Uterus (tissue), 4 donors: Measurements from ENCODE around the gene CDX1. TPM values are rescaled to one million over a fixed set of nuclear protein-coding genes. Genes with fewer than 3 reads are reported as not detected.
A peak's percentile ranks its signal among the peaks of the same experiment; 100 is the strongest.

Experiments
- DNase-seq, 2 donors: peaks; one replicate each; pipeline ENCODE4 v3.0.0-alpha.2; 2019 to 2020
- H3K27ac ChIP-seq, 2 donors: fragments of 200-600 bp; sonication (generic); 1 replicate in 1 of 2; 2 replicates in 1 of 2; pipeline ENCODE4 v1.5.1; 2016 to 2018
- H3K27me3 ChIP-seq, 2 donors: fragments of 200-600 bp; sonication (generic); one replicate each; pipeline ENCODE4 v1.5.1; 2018 to 2019; ENCODE audit warnings: control low read depth in 1 of 2
- H3K36me3 ChIP-seq, 2 donors: fragments of 200-600 bp; sonication (generic); one replicate each; pipeline ENCODE4 v1.5.1; 2019; ENCODE audit warnings: control low read depth in 1 of 2
- H3K4me1 ChIP-seq, 2 donors: fragments of 200-600 bp; sonication (generic); one replicate each; pipeline ENCODE4 v1.5.1; 2018 to 2019; ENCODE audit warnings: control low read depth in 1 of 2
- H3K4me3 ChIP-seq, 2 donors: fragments of 200-600 bp; sonication (generic); 1 replicate in 1 of 2; 2 replicates in 1 of 2; pipeline ENCODE4 v1.5.1; 2018 to 2019; ENCODE audit warnings: mild to moderate bottlenecking in 1 of 2
- H3K9me3 ChIP-seq, 2 donors: fragments of 200-600 bp; sonication (generic); one replicate each; pipeline ENCODE4 v1.5.1; 2019; ENCODE audit warnings: control low read depth in 1 of 2
- CTCF ChIP-seq, 4 experiments: fragments of 200-600 bp in 2 of 4; fragments of 450-650 bp in 2 of 4; sonication (generic) in 2 of 4; IDR thresholded peaks; one replicate each; pipeline ENCODE4 v1.5.1; 2016 to 2019; ENCODE audit warnings: antibody characterized with exemption in 4 of 4, mild to moderate bottlenecking in 2 of 4, moderate library complexity in 1 of 4
- POLR2A ChIP-seq, 2 donors: fragments of 450-650 bp; IDR thresholded peaks; one replicate each; pipeline ENCODE4 v1.6.1; 2016; ENCODE audit warnings: antibody characterized with exemption in 2 of 2, mild to moderate bottlenecking in 1 of 2, moderate library complexity in 1 of 2
- intact Hi-C: fragments of 100-400 bp; cut with DNase I; formaldehyde crosslinking; loops from one replicate; pipeline ENCODE4 v1.15.1; 2023; ENCODE audit warnings: low total_unique reads
- total RNA-seq, 4 donors: library from RNA; depleted of rRNA in 3 of 4; stranded (reverse); fragments of >200 nt in 3 of 4; gene quantifications; one replicate each; pipeline versions ENCODE4 v1.1.0 to v1.2.4, GENCODE V29; 2014 to 2023
- donor health status: DM: yes; HTN: yes; CAD: no.

Gene CDX1
- total RNA-seq, 4 donors from 2014 or later = 0.29 to 0.77 (median 0.38) TPM

- Histone ChIP-seq H3K36me3 (no peaks in the 10 kb centered on the region), H3K27ac (peak overlapping the region; percentile 97 to 99), H3K4me3 (peak overlapping the region; percentile 7 to 24), H3K9me3 (no peaks in the 10 kb centered on the region), H3K4me1 (peaks cover 48 to 54% of the 10 kb centered on the region in 2 donors), H3K27me3 (no peaks in the 10 kb centered on the region)
- TF ChIP-seq POLR2A (IDR thresholded peaks at IDR 0.05) (no peak), CTCF (IDR thresholded peaks at IDR 0.05) (peak in 1 of 4 experiments; percentile 0)
- intact Hi-C loops = no loop called here
- DNase-seq = peak; percentile 94 to 96
These were observed 23.0 kb upstream of the CDX1 start for GRCh38 chr5:150143350-150144245.

- H3K4me1 ChIP-seq = peaks cover 41 to 53% of the 10 kb centered on the region in 2 donors
These were observed 22.3 kb upstream of the CDX1 start for GRCh38 chr5:150144246-150144801.

GRCh38 chr5:150144879-150145278 is 21.7 kb upstream of the CDX1 start:
- no peaks in the 10 kb centered on the region for H3K27me3 ChIP-seq
- TF ChIP-seq POLR2A (IDR thresholded peaks at IDR 0.05) = no peak
- TF ChIP-seq CTCF (IDR thresholded peaks at IDR 0.05) = no peak
- H3K27ac ChIP-seq = peak overlapping the region; percentile 97 to 99
- no peaks in the 10 kb centered on the region for H3K36me3 ChIP-seq
- H3K9me3 ChIP-seq = no peaks in the 10 kb centered on the region
- peak overlapping the region in 1 of 2 donors; percentile 24 for H3K4me3 ChIP-seq
- no peak for DNase-seq
- intact Hi-C loops = no loop called here
- H3K4me1 ChIP-seq = peaks cover 39 to 47% of the 10 kb centered on the region in 2 donors

More at GRCh38 chr5:150144246-150144801, 22.3 kb upstream of the CDX1 start:
- intact Hi-C loops = no loop called here
- H3K9me3 ChIP-seq = no peaks in the 10 kb centered on the region
- peak overlapping the region; percentile 7 to 24 for H3K4me3 ChIP-seq
- peak; percentile 81 to 87 for DNase-seq
- H3K36me3 ChIP-seq = no peaks in the 10 kb centered on the region
- no peaks in the 10 kb centered on the region for H3K27me3 ChIP-seq
- TF ChIP-seq CTCF (IDR thresholded peaks at IDR 0.05) (no peak), POLR2A (IDR thresholded peaks at IDR 0.05) (no peak)
- H3K27ac ChIP-seq = peak overlapping the region; percentile 97 to 99

GRCh38 chr5:150146235-150146634 is 20.3 kb upstream of the CDX1 start:
- H3K27me3 ChIP-seq = no peaks in the 10 kb centered on the region
- peaks cover 26 to 34% of the 10 kb centered on the region in 2 donors for H3K4me1 ChIP-seq
- DNase-seq = no peak
- H3K4me3 ChIP-seq = no peak overlapping the region
- H3K27ac ChIP-seq = peak overlapping the region; percentile 97 to 99
- H3K9me3 ChIP-seq = no peaks in the 10 kb centered on the region
- TF ChIP-seq POLR2A (IDR thresholded peaks at IDR 0.05) (no peak), CTCF (IDR thresholded peaks at IDR 0.05) (no peak)
- no peaks in the 10 kb centered on the region for H3K36me3 ChIP-seq
- intact Hi-C loops = no loop called here
